Measurements from ENCODE around the gene GTF2E1.
"Not testable (repeated sequence)": the region's sequence is repeated elsewhere in the genome, so short reads cannot be mapped to it uniquely, and the experiment has no call there.

The GTF2E1 gene

GRCh38 chr3:120753810-120754209 is 11.3 kb downstream of the GTF2E1 start:
- no peak for DNase-seq (ENCODE audit: low spot score)

DNA sequence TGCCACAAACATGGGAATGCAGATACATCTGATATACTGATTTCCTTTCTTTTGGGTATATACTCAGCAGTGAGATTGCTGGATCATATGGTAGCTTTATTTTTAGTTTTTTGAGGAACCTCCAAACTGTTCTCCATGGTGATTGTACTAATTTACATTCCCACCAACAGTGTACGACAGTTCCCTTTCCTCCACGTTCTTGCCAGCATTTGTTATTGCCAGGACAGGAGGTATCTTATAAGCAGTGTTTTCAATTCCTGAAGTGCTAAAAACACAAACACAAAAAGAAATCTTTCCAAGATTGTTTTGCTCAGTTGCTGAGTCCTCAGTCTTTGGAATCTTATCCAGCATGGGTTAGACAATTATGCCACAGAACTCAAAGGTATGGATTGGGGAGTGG is 13.5 kb downstream of the GTF2E1 start:
- no peak for DNase-seq (ENCODE audit: low spot score)

DNA sequence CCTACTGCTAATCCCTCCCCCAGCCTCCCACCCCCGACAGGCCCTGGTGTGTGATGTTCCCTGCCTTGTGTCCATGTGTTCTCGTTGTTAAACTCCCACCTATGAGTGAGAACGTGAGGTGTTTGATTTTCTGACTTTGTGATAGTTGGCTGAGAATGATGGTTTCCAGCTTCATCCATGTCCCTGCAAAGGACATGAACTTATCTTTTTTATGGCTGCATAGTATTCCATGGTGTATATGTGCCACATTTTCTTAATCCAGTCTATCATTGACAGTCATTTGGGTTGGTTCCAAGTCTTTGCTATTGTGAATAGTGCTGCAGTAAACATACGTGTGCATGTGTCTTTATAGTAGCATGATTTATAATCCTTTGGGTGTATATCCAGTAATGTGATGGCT is 16.0 kb downstream of the GTF2E1 start:
- not testable (repeated sequence) for DNase-seq (ENCODE audit: low spot score)

- no peak for DNase-seq (ENCODE audit: low spot score)
These were observed 20.1 kb downstream of the GTF2E1 start for GRCh38 chr3:120762615-120763014.

DNA sequence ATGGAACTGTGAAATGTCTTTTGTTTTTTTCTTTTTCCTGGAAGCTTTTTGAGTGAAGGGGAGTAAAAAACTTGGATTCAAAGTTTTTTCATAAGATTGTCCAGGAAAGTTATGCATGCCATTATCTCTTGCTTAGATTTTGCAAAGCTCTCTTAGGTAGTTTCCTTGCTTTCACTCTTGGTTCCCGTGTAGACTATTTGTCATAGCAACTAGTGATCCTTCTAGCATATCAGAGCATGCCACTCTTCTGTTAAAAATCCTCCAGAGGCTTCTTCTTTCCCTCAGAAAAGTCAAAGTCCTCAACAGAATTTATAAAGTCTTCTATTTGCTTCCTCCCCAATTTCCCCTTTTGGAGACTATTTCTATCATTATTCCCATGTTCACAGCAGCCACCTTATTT is 21.1 kb downstream of the GTF2E1 start:
- DNase-seq (ENCODE audit: low spot score), result peak; percentile 15

GRCh38 chr3:120764206-120764605 is 21.7 kb downstream of the GTF2E1 start:
- DNase-seq (ENCODE audit: low spot score), result no peak

DNA sequence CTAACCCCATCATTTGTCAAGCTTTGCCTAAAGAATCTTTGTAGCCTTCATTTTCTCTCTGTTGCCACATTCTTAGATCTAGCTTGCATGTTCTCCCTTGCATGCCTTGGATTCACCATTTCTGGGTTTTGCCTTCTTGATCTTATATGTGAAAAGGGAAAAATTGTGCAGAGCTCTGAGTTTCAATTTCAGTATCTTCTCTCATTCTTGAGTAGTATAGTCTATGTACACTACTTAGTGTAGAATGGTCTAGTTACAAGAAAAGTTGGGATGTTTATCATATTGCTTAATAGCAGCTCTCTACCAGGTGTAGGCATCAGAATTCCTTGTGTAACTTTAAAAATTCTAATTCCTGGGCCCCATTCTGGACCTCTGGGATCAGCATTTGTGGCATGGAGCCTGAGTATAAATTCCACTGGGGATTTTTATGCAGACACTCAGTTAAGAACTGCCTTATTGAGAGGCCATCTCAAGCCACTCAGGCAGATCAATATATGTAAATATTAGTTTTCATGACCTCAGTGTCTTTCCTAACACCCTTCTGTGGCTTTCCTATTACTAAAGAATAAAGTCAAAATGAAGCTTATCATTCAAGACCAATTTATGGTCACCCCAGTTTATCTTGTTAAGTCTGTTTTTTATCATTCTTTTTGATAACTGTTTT is 23.4 kb downstream of the GTF2E1 start:
- no peak for DNase-seq (ENCODE audit: low spot score)

- DNase-seq (ENCODE audit: low spot score), result no peak
These were observed 24.0 kb downstream of the GTF2E1 start for GRCh38 chr3:120766576-120766975.

GRCh38 chr3:120767106-120767505 is 24.6 kb downstream of the GTF2E1 start:
- DNase-seq (ENCODE audit: low spot score), result no peak

DNA sequence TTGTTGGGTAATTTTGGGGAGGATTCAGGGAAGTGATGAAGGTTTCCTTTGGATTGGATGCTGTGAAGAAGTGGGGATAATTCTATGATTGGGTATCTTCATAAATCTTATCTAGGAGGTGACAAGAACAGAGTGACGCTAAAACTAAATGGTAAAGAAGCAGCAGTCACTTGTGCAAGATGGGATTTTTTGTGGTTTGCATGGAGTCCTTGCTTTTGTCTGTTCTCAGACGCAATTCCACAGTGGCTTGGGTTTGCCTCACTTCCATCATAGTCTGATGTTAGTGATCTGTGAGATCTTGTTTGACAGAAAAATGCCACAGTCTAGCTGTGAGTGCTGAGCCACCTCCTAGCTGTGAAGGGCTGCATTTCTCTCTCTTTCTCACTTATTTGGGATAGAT is 26.9 kb downstream of the GTF2E1 start:
- DNase-seq (ENCODE audit: low spot score), result no peak

DNA sequence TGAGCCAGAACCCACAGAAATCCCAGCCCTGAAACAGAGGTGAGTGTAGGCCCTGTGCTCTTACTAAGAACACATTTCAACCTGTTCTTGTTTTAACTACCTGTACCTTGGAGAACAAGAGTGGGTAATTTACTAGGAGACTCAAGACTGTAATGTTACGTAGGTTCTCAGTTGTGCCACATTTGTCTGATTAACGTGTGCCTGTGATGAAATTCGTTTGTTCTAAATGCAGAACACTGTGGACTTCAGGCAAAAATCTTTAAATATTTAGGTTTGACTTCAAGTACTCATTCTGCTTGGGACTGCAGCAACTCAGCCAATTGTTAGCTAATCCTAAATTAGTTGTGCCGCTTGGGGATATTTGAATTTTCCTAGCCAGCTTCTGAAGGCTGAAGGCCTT is 28.3 kb downstream of the GTF2E1 start:
- no peak for DNase-seq (ENCODE audit: low spot score)

DNA sequence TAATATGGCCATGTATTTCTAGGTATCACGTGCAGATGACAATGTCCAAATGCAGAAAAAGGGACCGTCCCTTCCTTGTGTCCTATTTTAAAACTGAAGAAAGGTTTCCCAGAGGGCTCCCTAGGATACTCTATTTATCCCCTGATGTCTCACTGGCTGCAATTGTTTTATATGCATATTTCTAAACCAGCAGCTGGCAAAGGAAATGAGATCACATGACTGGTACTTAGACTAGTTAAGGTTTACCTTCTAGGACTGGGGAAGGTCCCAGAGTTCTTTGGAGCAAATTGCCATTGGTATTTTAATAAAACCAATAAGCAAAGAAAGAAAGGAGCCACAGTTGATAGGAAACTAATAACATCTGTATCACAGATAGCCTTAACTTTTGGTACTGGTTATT is 29.5 kb downstream of the GTF2E1 start:
- DNase-seq (ENCODE audit: low spot score), result peak; percentile 25

DNA sequence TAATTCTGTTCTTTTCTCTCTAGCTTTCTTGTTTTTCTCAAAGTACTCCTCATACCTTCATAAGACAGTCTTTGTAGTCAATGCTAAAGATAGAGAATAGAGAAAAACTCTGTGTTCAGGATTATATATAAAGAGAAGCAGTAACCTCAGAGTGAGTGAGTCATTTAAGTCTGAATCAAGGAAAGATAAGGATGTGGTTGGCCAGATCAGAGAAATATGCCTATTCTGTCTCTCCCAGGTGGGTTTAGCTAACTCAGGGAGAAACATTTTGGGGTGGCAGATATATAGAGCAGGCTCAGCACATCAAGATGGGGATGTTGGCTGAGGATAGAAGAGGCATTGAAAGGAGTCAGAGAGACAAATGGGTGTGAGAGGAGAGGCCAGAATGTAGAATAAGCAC is 31.4 kb downstream of the GTF2E1 start:
- peak; percentile 49 for DNase-seq (ENCODE audit: low spot score)

GRCh38 chr3:120775411-120775810 is 32.9 kb downstream of the GTF2E1 start:
- no peak for DNase-seq (ENCODE audit: low spot score)

GRCh38 chr3:120778776-120779175 is 36.2 kb downstream of the GTF2E1 start:
- no peak for DNase-seq (ENCODE audit: low spot score)

DNA sequence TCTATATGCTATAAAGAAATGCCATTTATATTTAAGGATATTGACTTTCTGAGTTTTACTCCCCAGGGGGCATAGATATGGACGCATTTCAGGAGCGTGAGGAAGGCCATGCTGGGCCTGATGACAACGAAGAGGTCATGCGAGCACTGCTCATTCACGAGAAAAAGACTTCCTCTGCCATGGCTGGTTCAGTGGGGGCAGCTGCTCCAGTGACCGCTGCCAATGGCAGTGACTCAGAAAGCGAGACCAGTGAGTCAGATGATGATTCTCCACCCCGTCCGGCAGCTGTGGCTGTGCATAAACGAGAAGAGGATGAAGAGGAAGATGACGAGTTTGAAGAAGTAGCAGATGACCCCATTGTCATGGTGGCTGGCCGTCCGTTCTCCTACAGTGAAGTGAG is 38.4 kb downstream of the GTF2E1 start:
- peak; percentile 16 for DNase-seq (ENCODE audit: low spot score)

DNA sequence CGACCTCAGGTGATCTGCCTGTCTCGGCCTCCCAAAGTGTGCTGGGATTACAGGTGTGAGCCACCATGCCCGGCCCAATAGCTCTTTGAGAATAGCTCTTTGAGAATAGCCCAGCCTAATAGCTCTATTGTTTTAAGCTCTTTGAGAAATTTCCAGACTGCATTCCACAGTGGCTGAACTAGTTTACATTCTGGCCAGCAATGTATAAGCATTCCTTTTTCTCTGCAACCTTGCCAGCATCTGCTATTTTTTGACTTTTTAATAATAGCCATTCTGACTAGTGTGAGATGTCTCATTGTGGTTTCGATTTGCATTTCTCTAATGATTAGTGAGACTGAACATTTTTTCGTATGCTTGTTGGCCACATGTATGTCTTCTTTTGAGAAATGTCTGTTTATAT is 43.3 kb downstream of the GTF2E1 start:
- not testable (repeated sequence) for DNase-seq (ENCODE audit: low spot score)

DNA sequence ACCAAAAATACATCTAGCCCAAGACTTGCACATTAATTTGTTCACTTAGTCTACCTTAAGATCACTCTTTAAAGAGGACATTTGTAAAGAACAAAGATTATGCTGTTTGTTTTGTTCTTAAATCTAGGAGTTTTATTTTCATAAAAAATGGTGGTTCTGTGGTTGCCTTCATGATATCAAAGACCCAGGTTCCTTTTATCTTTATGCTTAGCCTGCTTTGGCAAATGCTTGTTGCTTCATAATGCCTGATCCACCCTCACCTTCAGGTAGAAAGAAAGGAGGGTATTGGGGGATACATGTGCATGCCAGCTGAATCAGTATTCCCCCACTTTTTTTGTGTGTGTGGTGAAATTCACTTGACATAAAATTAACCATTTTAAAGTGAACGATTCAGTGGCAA is 48.5 kb downstream of the GTF2E1 start:
- DNase-seq (ENCODE audit: low spot score), result no peak

DNA sequence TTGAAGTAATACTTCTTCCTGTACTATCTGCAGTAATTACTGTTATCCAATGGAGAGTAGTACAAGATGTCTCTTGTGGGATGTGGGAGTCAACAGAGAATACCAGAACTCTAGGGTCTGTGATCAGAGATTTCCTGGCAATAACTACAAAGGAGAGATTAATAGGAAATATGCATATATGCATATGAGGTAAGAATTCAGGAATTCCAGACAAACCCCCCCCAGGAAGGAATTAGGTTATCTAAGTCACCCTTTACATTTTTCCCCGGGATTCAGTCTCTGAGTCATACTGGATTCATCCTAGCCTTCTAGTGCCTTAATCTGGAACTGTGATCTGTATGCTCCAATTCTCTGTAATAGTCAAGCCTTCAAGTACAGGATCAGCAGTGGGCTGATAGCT is 49.4 kb downstream of the GTF2E1 start:
- DNase-seq (ENCODE audit: low spot score), result peak; percentile 68

GRCh38 chr3:120793601-120794000 is 51.1 kb downstream of the GTF2E1 start:
- no peak for DNase-seq (ENCODE audit: low spot score)

DNA sequence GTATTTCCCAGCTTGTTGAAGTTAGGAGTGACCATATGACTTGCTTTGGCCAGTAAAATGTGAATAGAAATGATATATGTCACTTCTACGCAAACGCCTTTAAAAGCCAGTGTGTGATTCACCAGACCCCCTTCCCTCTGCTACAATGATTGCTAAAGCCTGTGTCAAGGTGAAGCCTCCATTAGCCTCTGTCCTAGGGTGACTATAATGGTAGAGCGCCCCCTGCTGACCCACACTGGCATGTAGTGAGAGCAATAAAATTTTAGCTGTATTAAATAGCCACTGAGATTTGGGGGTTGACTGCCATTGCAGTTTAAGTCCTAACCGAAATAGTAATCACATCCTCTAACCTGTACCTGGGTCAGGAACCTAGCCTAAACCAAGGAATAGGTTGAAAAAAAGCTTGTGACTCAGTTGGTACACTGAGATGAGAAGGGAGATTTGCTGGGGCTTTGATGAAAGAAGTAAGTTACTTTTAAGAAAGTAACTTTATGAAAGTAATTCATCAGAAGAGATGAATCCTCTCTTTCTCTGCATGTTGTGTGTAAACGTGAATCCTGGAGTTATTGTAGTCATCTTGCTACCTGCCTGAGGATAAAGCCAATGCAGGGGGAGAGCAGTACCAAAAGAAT is 52.6 kb downstream of the GTF2E1 start:
- DNase-seq (ENCODE audit: low spot score), result peak; percentile 81

GRCh38 chr3:120795959-120796358 is 53.4 kb downstream of the GTF2E1 start:
- no peak for DNase-seq (ENCODE audit: low spot score)

DNA sequence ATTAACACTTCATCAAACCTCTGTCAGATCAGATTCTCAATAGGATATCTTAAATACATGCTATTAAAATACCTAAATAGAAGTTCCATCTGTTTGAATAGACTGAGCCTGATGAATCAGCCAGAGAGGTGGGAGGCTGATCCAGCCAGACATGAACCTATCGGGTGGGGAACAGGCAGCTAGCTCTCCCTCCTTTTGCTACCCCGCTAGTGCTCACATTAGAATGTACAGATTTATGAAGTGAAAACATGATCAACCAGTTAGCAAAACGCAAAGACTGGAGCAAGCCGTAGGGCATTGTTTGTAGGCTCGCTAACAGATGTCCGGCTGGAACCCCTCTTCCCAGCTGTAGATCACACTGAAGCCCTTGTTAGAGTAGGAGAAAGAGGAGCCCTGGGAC is 54.4 kb downstream of the GTF2E1 start:
- DNase-seq (ENCODE audit: low spot score), result no peak

DNA sequence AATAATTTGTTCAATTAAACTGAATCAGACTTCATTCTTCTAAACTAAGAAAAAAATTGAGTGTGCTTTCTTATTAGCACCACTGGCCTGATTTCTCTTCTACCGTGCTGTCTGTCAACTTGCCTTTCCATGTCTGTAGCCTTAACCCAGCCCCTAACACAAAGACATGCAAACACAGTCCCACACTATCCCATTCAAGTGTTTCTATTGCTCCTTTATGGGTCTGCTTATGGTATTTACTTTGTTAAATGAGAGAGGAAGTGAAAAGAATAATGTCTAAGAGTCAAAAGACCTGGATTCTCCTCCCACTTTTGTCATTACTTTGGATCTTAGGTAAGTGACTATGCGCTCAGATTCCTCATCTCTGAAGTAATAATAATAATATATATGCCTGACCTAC is 55.3 kb downstream of the GTF2E1 start:
- DNase-seq (ENCODE audit: low spot score), result no peak

Measured in kidney tubule cell (primary cell).